Measurements from ENCODE around the gene C1S. TPM values are rescaled to one million over a fixed set of nuclear protein-coding genes. Genes with fewer than 3 reads are reported as not detected.
A peak's percentile ranks its signal among the peaks of the same experiment; 100 is the strongest.

C1S gene
- total RNA-seq, 2 donors from 2014 or later: 4.8 to 21.9 TPM

DNA sequence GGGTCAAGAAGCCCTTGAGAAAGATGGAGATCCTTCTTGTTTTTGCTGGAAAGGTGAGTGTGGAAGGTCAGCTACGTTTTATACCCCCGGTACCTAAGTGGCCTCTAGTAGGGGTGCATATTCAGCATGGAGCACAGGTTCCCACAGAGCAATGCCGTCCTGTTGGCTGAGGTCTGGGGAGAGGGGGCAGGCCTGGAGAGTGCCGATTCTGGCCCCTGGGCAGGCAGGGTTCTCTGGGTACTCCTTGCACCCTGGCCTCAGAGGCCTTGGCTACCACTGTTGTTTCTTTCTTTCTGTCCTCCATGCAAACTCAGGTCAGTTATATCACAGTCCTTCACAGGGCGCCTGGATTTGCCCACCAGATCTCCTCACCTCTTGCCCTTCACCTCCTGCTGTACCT, 59.6 kb downstream of the C1S start:
- Mint-ChIP-seq H3K9me3 (no peaks in the 10 kb centered on the region), H3K27ac (no peak overlapping the region), H3K36me3 (peaks cover 0 to 5% of the 10 kb centered on the region in 2 donors)
- ATAC-seq (no peak), DNase-seq (ENCODE audit: low spot score in 2 of 2) (peak in 1 of 2 donors; percentile 41)

Other genes starting within 250 kb of the C1S start
- gene GPR162, start 238.9 kb upstream of the C1S start, total RNA-seq: under 1 TPM; 0.46 to 0.60 TPM
- 1 to 10 TPM in 1 of 2 donors, under 1 TPM in 1; 0.82 to 3.0 TPM for gene P3H3, start 232.3 kb upstream of the C1S start, total RNA-seq
- 1 to 10 TPM in 1 of 2 donors, under 1 TPM in 1; 0.25 to 1.8 TPM for gene GNB3, start 219.8 kb upstream of the C1S start, total RNA-seq
- 100 to 1,000 TPM; 110 to 147 TPM for gene CDCA3, start 209.4 kb upstream of the C1S start, total RNA-seq
- gene USP5, start 208.6 kb upstream of the C1S start, total RNA-seq: 100 to 1,000 TPM; 132 to 166 TPM
- gene TPI1, start 193.2 kb upstream of the C1S start, total RNA-seq: 1,000 to 10,000 TPM in 1 of 2 donors, 100 to 1,000 TPM in 1; 694 to 1,875 TPM
- 10 to 100 TPM in 1 of 2 donors, 1 to 10 TPM in 1; 1.4 to 11.7 TPM for gene SPSB2, start 187.4 kb upstream of the C1S start, total RNA-seq
- gene LRRC23, start 155.9 kb upstream of the C1S start, total RNA-seq: 10 to 100 TPM in 1 of 2 donors, 1 to 10 TPM in 1; 4.0 to 10.7 TPM
- gene ENO2, start 146.1 kb upstream of the C1S start, total RNA-seq: 100 to 1,000 TPM; 264 to 314 TPM
- gene ATN1, start 132.8 kb upstream of the C1S start, total RNA-seq: 10 to 100 TPM; 29.9 to 73.5 TPM
- gene RNU7-1, start 116.9 kb upstream of the C1S start, total RNA-seq: not detected
- gene C12orf57, start 116.7 kb upstream of the C1S start, total RNA-seq: 100 to 1,000 TPM; 229 to 609 TPM
- 100 to 1,000 TPM; 320 to 609 TPM for gene PTPN6, start 109.4 kb upstream of the C1S start, total RNA-seq
- gene PHB2, start 90.1 kb upstream of the C1S start, total RNA-seq: 100 to 1,000 TPM; 387 to 423 TPM
- gene EMG1, start 89.8 kb upstream of the C1S start, total RNA-seq: 10 to 100 TPM; 69.0 to 76.3 TPM
- gene LPCAT3, start 42.2 kb upstream of the C1S start, total RNA-seq: 10 to 100 TPM; 22.0 to 31.9 TPM
- 1 to 10 TPM; 3.9 to 5.6 TPM for gene C1R, start 31.7 kb downstream of the C1S start, total RNA-seq
- gene C1RL, start 48.5 kb downstream of the C1S start, total RNA-seq: 10 to 100 TPM; 18.6 to 21.8 TPM
- gene RBP5, start 68.2 kb downstream of the C1S start, total RNA-seq: not detected
- 10 to 100 TPM; 36.8 to 57.0 TPM for gene CLSTN3, start 69.7 kb downstream of the C1S start, total RNA-seq
- gene PEX5, start 129.0 kb downstream of the C1S start, total RNA-seq: 10 to 100 TPM; 18.1 to 37.4 TPM
- gene ACSM4, start 243.4 kb downstream of the C1S start, total RNA-seq: not detected

Data from activated naive CD4-positive, alpha-beta T cell treated with anti-CD3 and anti-CD28 coated beads, Interleukin-2, amount 50 U/mL, for 72 hours (primary cell).